Measurements from ENCODE around the gene CDK11B.

Gene CDK11B

DNA sequence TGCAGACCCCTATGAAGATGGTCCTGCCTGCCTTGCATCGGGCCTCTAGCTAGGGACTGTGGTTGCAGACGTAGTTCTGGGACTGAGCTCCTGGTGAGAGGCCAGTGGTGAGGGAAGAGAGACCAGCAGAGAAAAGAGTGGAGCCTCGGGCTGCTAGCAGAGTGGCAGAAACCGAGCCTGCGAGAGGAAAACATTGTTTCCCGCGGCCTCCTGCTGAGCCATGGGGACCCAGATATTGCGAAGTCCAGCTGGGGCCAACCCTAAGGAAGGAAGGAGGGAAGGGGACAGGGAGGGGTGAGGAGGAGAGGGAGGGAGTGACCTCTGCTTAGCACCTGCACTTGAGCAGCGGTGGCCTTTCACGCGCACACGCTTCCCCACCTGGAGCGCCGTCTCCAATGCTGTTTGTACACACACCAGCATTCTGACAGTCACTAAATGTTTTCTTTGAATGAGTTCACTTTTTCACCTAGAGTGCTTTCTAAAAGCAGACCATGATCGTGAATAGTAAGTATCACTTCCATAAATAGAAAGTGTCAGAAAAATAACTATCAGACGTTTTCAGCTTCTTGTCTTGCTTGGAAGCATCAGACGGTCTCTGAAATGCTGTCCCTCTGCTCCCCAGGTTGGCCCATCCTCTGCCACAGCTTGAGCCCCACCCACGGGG is 56.4 kb downstream of the CDK11B start:
- H3K4me3 ChIP-seq (ENCODE audit: low read depth, low read length): no peak overlapping the region
- DNase-seq (ENCODE audit: low read depth): no peak
- TF ChIP-seq, protein P1, sequence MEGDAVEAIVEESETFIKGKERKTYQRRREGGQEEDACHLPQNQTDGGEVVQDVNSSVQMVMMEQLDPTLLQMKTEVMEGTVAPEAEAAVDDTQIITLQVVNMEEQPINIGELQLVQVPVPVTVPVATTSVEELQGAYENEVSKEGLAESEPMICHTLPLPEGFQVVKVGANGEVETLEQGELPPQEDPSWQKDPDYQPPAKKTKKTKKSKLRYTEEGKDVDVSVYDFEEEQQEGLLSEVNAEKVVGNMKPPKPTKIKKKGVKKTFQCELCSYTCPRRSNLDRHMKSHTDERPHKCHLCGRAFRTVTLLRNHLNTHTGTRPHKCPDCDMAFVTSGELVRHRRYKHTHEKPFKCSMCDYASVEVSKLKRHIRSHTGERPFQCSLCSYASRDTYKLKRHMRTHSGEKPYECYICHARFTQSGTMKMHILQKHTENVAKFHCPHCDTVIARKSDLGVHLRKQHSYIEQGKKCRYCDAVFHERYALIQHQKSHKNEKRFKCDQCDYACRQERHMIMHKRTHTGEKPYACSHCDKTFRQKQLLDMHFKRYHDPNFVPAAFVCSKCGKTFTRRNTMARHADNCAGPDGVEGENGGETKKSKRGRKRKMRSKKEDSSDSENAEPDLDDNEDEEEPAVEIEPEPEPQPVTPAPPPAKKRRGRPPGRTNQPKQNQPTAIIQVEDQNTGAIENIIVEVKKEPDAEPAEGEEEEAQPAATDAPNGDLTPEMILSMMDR (IDR thresholded peaks at IDR 0.05; ENCODE audit: control insufficient read depth, extremely low read depth, insufficient read depth): no peak

- no peak overlapping the region for H3K4me3 ChIP-seq (ENCODE audit: low read depth, low read length)
- TF ChIP-seq, protein P1 (IDR thresholded peaks at IDR 0.05; ENCODE audit: control insufficient read depth, extremely low read depth, insufficient read depth): no peak
- no peak for DNase-seq (ENCODE audit: low read depth)
Measured at GRCh38 chr1:1601564-1602303, 57.1 kb downstream of the CDK11B start.

DNA sequence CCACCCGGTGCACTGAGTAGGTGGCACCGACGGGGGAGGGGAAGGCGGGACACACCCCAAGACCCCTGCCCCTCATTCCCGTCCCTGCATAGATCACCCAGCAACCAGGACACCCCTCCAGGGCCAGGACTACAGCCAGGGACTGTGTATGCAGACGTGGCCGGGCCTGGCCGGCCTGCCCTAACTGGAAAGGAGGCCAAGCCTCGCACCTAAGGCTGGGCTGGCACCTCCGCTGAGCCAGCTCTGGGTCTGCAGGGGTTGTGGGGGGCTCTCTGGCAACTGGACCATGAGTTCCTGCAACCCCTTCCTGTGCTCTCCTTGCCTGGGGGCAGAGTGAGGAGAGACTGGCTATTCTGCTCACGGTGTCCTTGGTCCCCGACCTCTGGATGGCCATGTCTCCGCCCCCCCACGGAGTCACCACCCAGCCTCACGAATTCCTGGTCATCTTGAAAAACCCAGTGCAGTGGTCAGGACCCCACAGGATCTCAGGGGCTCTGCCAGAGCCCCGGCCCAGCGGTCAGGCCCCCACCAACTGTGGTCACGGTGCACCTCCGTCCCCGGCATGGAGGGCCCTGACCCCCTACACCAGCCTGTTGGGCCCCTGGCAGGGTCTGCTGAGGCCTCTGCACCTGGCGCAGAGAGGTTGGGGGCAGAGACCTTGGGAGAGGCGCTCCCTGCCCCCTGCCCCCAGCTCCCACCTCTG is 57.8 kb downstream of the CDK11B start:
- peak overlapping the region; percentile 63 for H3K4me3 ChIP-seq (ENCODE audit: low read depth, low read length)
- no peak for DNase-seq (ENCODE audit: low read depth)
- TF ChIP-seq, protein P1 (IDR thresholded peaks at IDR 0.05; ENCODE audit: control insufficient read depth, extremely low read depth, insufficient read depth): no peak

DNA sequence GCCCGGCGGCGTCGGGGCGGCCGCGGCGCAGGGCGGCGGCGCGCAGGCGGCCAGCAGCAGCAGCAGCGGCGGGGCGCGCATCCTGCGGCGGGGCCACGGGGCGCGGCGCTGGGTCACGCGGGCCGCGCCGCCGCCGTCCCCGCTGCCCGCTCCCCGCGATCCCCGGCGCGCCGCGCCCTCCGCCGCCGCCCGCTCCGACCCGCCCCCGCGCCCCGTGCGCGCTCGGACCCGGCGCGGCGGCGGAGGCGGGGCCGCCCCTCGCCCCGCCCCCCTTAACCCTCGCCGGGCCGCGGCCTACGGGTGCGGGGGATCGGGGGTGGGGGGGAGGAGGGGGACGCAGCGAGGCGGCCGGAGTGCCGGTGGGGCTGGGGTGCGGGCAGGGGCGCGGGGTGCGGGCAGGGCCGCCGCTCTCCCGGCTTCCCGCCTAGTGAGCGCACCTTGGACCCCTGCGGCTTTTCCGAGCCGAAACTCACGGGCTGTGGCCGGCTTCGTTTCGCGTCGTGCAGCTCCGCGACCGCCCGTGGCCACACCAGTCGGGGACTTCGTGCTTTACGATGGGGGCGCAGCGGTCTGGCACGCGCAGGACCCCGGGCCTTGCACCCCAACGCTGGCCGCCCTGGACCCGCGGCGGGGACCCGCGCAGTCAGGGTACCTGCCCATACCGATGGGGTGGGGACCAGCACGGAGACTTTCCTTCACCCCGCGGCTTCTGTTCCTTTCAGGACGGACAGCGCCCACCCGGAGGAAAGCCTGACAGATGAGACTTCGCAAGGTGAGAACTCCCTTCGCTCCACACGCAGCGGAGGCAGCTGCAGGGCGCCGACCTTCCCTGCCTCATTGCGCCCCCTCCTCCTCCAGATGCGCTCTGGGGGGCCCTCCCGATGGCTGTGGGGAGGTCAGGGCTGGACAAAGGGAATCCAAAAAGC is 58.6 kb downstream of the CDK11B start, which contains the start of gene FNDC10:
FNDC10 (minus strand) TSS at position 201 of the 926 bp plus-strand sequence; CDS start at position 81, 120 bp downstream.
- TF ChIP-seq, protein P1 (IDR thresholded peaks at IDR 0.05; ENCODE audit: control insufficient read depth, extremely low read depth, insufficient read depth): no peak
- DNase-seq (ENCODE audit: low read depth): no peak
- H3K4me3 ChIP-seq (ENCODE audit: low read depth, low read length): peak within 1 kb of the TSS; percentile 63

GRCh38 chr1:1599030-1599934 is 59.5 kb downstream of the CDK11B start:
- DNase-seq (ENCODE audit: low read depth): no peak
- no peak overlapping the region for H3K4me3 ChIP-seq (ENCODE audit: low read depth, low read length)
- TF ChIP-seq, protein P1 (IDR thresholded peaks at IDR 0.05; ENCODE audit: control insufficient read depth, extremely low read depth, insufficient read depth): peak; percentile 12; the same call in 1 of the 2 replicates
